ENCODE measurements around the gene ATP8B4.
A peak's percentile ranks its signal among the peaks of the same experiment; 100 is the strongest.

The ATP8B4 gene

DNA sequence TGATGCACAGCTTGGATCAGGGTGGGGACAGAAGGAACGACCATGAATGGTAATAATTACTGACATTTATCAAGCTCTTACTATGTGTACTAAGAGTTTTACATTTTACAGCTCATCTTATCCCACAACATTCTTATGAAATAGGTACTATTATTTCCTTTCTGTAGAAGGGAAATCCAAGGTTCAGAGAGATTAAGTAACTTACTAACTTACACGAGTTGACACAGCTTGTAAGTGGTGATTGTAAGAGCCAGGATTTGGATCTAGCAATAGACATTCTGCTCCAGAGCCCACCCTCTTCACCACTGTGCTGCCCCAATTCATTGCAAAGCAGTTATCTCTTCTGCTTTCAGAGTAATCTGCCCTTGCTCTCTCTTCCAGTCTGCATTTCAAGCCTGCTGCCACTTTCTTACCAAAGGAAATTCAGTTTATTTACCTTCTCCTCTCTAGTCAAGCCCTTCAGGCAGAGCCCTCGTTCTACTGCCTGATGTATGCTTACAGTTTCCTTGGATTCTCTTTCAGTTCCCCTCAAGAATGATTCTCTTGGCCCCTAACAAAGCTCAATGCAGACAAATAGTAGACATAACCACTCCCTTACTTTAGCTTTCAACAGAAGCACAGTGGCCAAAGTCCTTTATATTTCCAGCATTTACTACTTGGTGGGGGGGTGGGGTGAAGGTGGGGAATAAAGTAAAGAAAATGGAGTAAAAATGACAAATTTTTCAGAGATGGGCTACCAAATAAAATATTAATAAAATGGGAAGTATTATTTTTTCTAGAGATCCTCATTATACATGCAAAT lies 65.8 kb downstream of the ATP8B4 start:
- intact Hi-C loops (cut with DNase I), result no loop called here
- DNase-seq, result no peak

DNA sequence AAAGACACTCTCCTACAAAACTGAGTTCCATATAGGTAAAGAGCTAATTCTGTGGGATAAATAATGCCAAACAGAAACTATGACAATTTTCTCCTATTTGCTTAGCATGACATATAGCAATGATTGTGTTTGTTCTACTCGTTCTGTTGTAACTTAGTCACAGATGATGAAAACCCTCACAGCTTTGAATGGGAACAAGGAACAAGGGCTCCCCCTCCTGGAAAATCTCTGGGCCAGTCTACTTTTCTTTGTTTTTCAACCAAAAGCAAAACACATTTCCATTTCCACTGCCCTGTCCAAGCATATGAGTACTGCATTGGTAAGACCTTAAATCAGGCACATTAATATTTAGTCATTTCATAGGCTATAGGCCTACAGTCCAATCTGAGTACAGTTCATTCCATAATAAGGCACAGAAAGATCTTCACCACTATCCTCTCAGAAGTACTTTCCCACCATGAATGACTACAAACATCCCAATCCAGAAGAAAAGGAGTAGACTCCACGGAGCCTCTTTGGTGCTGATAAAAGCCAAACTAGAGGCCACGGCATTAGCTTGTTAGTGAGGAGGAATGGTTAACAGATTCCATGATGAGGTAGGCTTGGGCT lies 67.1 kb downstream of the ATP8B4 start:
- peak in 41 of 42 donors; percentile 3 to 87 (median 64) for DNase-seq
- intact Hi-C loops (cut with DNase I), result no loop called here

DNA sequence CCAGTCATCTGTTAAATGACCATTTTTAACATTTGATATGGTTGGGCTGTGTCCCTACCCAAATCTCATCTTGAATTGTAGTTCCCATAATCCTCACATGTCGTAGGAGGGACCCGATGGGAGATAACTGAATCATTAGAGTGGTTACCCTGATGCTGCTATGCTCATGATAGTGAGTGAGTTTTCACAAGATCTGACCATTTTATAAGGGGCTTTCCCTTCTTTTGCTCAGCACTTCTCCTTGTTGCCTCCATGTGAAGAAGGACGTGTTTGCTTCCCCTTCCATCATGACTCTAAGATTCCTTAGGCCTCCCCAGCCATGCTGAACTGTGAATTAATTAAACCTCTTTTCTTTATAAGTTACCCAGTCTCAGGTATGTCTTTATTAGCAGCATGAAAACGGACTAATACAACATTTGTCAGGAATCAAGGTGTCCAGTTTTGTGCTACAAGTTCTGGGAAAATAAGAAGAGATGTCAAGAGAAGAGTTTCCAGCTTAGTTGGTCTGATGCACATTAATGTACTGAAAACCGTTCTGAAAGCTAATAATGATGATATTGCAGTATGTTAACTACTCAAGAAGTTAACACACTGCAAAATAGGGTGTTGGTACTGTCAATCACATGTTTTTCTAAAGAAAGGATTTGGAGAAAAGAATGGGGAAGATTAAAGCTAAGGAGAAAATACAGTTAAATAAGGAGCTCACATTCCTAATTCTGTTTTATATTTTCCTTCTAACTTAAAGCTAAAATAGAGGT lies 67.9 kb downstream of the ATP8B4 start:
- intact Hi-C loops (cut with DNase I), result no loop called here

DNA sequence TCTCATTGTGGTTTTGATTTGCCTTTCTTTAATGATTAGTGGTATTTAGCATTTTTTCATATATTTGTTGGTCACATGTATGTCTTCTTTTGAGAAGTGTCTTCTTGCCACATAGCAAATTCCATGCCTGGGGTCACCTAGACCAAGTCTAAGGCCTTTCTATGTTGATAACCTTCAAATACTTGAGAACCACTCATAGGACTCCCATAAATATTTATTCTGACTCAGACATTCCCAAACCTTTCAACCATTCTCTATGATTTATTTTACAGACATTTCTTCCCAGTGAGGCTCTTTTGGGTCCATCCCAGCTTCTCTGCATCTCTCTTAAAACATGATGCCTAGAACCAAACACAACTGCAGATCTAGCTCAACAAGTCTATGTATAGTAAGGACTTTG lies 69.2 kb downstream of the ATP8B4 start:
- DNase-seq, result no peak
- intact Hi-C loops (cut with DNase I), result no loop called here

More for the DNA sequence above, 67.9 kb downstream of the ATP8B4 start:
- DNase-seq, result no peak

DNA sequence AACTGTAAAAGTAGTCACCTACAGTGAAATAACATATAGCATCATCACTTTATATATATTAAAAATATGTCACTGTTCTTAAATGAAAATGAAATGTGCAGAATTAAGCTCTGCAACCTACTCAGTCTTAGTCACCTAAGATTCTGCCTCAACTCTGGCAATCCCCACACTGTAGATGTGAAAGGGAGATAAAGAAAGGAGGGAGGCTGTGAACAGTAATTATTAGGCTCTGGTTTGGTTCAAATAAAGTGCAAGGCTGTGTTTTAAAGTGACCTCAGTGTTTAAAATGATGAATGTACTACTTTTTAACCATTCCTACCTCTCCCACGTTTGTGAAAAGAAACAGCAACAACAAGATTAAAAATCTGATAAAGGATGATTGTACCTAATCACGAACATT lies 72.2 kb downstream of the ATP8B4 start:
- intact Hi-C loops (cut with DNase I), result no loop called here

DNA sequence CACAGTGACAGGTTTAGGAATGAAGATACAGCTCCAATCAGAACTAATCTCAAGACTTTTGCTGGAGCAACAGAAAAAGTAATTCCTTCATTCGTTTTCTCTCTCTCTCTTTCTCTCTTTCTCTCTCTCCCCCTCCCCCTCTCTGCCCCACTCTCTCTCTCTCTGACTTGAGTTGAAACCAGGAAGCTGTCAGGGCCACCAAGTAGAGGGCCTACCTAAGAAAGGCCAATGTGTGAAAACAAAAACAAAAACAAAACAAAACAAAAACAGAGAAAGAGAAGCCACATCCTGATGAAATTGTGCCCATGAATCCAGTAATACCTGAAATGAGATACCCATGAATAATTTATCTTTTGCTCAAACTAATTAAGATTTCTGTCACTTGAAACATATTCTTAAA lies 72.9 kb downstream of the ATP8B4 start:
- intact Hi-C loops (cut with DNase I), result no loop called here

More for the DNA sequence above, 72.2 kb downstream of the ATP8B4 start:
- DNase-seq, result peak in 4 of 42 donors; percentile 7 to 41 (median 19)

DNA sequence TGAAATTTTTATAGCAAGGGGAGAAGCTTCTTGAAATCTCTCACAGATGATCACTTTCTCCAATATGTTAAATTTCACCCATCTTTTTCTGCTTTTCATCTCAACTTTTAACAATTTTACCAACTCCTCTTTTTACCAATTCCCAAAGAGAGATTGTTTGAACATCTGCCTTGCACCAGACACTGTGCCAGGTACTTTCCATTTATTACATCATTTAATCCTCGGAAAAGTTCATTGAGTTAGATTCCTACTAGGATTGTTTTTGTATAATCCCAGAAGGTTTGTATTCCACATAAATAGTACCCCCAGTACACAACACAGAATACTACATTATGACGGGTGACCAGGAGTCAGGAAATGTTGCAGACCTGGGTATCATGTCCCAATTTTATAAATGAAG lies 74.1 kb downstream of the ATP8B4 start:
- DNase-seq, result no peak
- intact Hi-C loops (cut with DNase I), result no loop called here

More for the DNA sequence above, 72.9 kb downstream of the ATP8B4 start:
- DNase-seq, result no peak

DNA sequence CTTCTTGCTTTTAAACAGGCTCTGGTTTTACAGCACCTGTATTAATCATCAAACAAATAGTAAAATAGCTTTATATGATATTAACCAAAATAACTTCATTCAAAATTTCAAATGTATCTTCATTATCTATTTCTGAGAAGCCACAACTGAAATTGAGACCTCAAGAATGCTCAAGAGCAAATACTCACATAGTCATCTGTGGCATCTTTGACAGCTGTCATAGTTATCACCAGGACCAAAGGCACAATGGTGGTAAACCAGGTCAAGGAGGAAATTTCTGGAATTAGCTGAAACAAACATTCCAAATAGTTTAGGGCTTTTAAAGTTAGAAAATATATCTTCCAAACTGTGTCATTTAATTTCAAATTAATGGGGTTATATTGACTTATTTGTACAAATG lies 74.6 kb downstream of the ATP8B4 start:
- DNase-seq, result no peak
- intact Hi-C loops (cut with DNase I), result no loop called here

DNA sequence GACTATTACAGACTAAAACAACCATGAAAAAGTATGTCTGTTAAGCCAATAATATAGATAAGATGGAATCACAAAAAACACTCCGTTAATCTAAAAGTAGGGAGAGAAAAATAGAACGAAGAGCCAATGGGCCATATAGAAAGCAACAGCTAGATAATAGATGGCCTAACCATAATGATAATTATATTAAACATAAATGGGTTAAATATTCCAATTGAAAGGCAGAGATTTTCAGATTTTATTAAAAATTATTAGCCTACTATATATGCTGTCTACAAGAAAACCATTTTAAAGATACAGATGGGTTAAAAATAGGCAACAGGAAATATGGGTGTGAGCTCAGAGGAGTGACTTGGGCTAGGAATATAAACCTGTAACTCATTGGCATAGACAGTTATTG lies 76.3 kb downstream of the ATP8B4 start:
- no peak for DNase-seq
- intact Hi-C loops (cut with DNase I), result no loop called here

DNA sequence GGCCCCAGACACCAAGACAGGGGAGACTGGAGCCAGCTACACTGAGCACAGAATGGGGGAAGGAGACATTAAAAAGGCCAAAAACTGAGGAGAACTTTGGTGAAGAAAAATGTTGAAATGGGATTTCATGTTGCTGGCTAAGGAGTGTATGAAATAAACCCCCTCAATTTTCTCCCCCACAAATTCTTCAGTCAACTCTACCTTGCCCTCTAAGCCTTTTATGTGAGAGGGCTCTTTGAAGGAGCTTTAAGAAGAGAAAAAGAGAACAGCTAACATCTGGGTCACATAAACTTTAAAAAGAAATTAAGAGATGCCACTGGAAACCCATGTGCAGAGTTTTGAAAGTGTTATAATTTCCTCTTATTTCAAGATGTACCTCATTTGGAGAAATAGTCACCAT lies 88.6 kb downstream of the ATP8B4 start:
- intact Hi-C loops (cut with DNase I), result no loop called here
- DNase-seq, result no peak

DNA sequence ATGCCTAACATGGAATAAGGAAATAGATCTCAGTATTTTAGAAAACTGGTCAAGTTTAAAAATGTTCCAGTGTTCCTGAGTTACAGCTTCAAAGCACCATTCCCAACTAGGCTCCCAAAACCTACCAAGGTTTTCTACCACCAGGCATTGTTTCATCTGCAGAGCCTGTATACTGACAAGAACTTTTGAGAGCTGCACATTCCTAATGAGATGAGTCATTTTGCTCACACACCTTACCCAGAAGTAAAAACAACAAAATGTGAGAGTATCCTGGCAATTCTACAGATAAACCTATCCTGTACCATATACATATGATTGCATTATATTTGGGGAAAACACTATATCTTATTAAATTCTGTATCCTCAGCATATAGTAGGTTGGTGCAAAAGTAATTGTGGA lies 90.7 kb downstream of the ATP8B4 start:
- intact Hi-C loops (cut with DNase I), result no loop called here
- DNase-seq, result no peak

DNA sequence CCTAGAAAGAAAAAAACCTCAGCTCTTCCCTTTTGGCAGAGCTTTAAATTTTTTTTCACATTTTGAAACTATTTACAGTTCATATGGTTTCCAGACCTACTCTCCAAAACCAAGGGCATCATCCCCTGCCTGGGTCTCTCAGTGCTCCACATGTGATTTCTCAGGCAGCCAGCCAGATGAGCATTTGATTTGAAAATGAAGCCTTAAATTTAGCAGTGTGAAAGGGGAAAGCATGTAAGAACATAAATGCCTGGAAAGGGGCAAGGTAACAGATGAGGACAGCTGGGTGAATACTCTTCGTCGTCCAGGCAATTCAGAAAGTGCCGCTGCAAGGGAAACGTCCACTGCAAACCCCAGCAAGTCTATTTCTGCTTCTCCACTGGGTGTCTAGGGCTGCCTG lies 94.8 kb downstream of the ATP8B4 start:
- DNase-seq, result no peak
- intact Hi-C loops (cut with DNase I), result no loop called here

DNA sequence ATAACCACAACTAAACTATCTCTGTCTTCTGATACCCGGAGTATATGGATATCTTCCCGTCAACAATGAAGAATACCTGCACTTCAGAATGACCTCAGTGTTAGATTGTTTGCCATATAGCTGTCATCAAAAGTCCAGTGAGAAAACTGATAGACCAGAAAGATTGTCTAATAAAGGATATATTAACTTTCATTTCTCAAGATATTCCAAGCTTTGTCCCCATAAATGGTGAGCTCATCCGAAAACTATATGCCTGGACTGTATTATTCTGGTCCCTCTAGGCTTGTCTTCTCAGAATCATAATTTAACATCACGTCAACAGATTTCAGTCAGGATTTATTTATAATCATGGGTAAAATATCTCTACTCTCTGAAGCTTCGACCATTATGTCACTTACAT lies 100.5 kb downstream of the ATP8B4 start:
- intact Hi-C loops (cut with DNase I), result no loop called here
- no peak for DNase-seq

DNA sequence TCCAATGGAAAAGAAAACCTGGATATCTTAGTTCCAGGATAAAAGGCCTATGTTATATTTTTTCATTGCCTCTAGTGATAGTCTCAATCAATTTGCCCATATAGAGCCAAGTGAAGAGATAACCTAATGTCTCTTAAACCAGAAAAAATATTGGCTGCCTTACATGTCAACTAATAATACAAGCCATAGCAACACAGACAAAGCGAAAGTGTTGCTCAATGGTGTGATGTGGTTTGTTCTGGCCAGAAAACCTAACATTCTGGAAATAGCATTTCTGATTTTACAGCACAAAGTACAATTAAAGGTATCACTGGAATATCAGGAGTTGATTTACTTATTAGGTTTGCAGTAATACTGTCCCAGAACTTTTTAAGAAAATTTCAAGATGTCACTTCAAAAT lies 101.5 kb downstream of the ATP8B4 start:
- intact Hi-C loops (cut with DNase I), result no loop called here
- DNase-seq, result no peak

DNA sequence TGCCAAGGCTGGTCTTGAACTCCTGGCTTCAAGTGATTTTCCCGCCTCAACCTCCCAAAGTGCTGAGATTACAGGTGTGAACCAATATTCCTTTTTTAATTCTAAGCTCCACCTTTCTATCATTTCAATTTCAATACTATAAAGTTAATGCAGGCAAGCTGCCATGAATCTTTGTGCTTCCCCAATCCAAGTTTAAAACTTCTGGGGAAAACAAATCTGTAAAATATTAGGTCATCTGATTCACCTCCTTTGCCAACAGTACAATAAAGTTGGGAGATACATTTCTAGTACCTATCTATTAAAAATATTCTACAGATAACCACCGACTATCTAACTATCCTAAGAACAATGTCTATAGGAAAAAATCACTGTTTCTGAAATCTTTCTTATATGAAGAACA lies 102.1 kb downstream of the ATP8B4 start:
- intact Hi-C loops (cut with DNase I), result no loop called here

DNA sequence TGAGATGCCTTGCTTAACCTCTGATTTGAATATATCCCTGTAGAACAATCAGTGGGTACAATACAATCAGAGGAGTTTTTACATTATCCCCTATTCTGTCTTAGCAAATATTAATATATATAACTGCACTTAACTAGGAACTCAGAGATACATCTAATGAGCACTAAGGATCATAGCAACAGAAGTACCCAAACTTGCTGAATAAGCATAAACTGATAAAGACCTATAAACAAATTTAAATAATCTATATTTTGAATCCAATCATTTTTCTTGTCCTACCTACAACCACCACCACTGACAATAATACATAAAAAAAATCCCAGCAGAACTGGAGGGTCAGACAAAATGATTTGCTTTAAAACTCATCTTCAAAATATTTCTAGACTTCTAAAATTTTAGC lies 106.2 kb downstream of the ATP8B4 start:
- intact Hi-C loops (cut with DNase I), result no loop called here

More for the DNA sequence above, 102.1 kb downstream of the ATP8B4 start:
- DNase-seq, result no peak

DNA sequence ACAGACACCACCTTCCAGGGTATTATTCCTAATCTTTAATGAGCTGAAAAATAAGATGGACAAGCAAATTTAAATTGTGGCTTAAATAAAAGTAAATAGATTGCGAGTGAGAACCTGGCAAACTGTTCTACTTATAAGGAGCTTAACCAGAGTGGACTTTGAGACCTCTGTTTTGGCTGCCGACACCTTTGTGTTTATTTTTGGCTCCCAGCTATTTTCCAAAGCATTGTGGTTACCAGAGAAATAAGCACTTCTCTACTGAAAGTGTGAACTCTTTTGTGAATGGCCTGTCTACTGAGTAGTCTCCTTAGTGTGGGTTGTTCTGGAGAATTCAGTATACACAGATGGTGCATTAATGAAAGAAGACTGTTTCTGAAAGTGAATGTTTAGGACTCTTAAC lies 109.4 kb downstream of the ATP8B4 start:
- intact Hi-C loops (cut with DNase I), result no loop called here
- no peak for DNase-seq

More for the DNA sequence above, 106.2 kb downstream of the ATP8B4 start:
- DNase-seq, result no peak

DNA sequence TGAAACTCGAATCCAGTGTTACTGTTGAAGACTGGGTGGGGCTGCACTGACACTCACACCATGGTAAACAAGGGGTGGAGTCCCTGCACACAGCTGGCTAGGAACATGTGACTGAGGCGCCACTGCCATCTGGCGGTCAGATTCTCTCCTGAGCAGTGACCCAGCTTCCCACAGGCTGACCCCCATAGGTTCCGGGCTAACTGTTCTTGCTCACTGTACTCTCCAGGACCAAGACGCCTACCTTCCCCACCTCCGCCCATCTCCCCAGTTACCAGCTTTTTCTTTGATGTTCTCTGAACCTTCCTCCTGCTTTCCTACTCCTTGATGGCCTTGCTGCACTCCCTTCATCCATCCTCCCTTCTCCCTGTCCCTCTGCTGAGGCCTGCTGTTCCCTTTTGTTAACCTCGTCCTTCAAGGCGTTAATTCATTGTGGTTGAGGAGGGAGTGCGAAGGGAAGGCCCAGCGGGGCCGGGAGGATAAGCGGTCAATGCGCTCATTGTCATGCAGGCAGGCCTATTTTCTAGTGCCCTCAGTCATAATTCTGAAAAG lies 115.2 kb downstream of the ATP8B4 start:
- DNase-seq, result peak; percentile 51 to 95 (median 87)
- intact Hi-C loops (cut with DNase I), result no loop called here

DNA sequence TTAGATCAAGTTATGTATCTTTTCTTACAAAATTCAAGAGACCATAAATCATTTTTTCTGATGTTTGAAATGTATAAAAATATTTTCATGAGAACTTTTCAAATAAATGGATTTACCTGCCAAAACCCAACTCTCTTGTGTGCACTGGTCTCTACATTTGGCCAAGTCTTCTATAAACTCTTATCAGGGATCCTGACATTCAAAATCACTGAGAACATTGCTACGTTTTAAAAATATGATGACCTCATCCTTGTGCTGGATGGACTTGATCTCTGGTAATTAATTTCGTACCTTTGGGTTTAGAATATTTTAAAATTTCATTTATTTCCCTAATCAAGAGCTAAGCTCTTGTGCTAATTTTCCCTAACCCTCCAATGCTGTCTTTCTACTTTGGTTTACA lies 127.4 kb downstream of the ATP8B4 start:
- intact Hi-C loops (cut with DNase I), result no loop called here

More for the DNA sequence above, 127.4 kb downstream of the ATP8B4 start:
- no peak for DNase-seq
